Activated CD4-positive, alpha-beta memory T cell treated with anti-CD3 and anti-CD28 coated beads, Interleukin-2, amount 10 ng/mL, durations not matched to agents 7 days and 5 days (primary cell): ENCODE data around the gene COL9A3. TPM values are rescaled to one million over a fixed set of nuclear protein-coding genes. Genes with fewer than 3 reads are reported as not detected.
A peak's percentile ranks its signal among the peaks of the same experiment; 100 is the strongest.

Experiments
- CTCF ChIA-PET: fragments of 350-600 bp; sonication (Branson Sonifier 250); formaldehyde crosslinking; loops from one replicate; lab custom pipeline; 2021; ENCODE audit warnings: antibody characterized with exemption, inconsistent platforms; lab: Charles Lee
- POLR2A ChIA-PET: fragments of 350-600 bp; sonication (Branson Sonifier 250); formaldehyde crosslinking; loops from one replicate; lab custom pipeline; 2021; ENCODE audit warnings: antibody characterized with exemption; lab: Charles Lee
- DNase-seq: peaks from one replicate; pipeline ENCODE4 v3.0.0-alpha.2; 2020
- H3K27ac Mint-ChIP-seq: one replicate; pipeline ENCODE4 v1.8.0; 2021; ENCODE audit warnings: mild to moderate bottlenecking, mixed read lengths
- H3K27me3 Mint-ChIP-seq: one replicate; pipeline ENCODE4 v1.8.0; 2021; ENCODE audit warnings: mixed read lengths
- H3K36me3 Mint-ChIP-seq: one replicate; pipeline ENCODE4 v1.8.0; 2021; ENCODE audit warnings: low read depth, mixed read lengths
- H3K4me1 Mint-ChIP-seq: one replicate; pipeline ENCODE4 v1.8.0; 2021; ENCODE audit warnings: mixed read lengths
- H3K4me3 Mint-ChIP-seq: one replicate; pipeline ENCODE4 v1.8.0; 2021; ENCODE audit warnings: mild to moderate bottlenecking, mixed read lengths
- H3K9me3 Mint-ChIP-seq: one replicate; pipeline ENCODE4 v1.8.0; 2021; ENCODE audit warnings: mixed read lengths
- total RNA-seq, 2 experiments: library from RNA; stranded (reverse); gene quantifications; one replicate each; pipeline ENCODE4 v1.2.3, GENCODE V29; 2021

COL9A3 gene
- total RNA-seq, 2 experiments from 2014 or later, result not detected

DNA sequence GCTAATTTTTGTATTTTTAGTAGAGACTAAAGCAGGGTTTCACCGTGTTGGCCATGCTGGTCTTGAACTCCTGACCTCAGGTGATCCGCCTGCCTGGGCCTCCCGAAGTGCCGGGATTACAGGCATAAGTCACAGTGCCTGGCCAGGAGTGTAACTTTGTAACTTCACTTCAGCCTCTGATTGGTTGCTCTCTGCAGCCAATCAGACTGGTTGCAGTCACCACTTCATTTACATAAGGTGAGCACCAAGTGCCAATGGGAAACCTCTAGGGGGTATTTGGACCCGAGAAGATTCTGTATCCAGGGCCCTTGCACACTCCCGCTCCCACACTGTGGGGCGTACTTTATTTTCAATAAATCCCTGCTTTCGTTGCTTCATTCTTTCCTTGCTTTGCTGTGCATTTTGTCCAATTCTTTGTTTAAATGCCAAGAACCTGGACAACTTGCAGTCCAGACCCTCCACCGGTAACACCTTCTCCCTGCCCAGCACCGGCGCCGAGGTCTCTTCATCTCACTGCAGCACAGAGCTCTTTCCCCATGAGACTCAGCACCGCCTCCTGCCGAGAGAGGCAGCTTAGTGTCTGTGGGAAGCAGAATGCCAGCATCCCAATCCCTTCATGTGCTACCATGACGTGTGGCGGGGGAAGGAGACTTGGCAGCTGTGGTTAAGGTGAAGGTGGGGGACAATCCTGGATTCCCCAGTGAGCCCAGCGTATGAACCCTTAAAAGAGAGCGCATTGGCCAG lies 34.5 kb upstream of the COL9A3 start:
- POLR2A ChIA-PET, result interaction anchor here (0.8 to 0.9 kb wide), 2 partner anchors 12 to 43 kb away, joined by 4 to 5 read pairs; no protein-coding TSS in a partner anchor
- DNase-seq, result no peak
- CTCF ChIA-PET, result interaction anchor here (1.5 to 1.7 kb wide), 2 partner anchors 9 to 12 kb away, joined by 7 to 9 read pairs; no protein-coding TSS in a partner anchor
- no peak overlapping the region for H3K4me3 Mint-ChIP-seq
- peaks cover 13% of the 10 kb centered on the region for H3K4me1 Mint-ChIP-seq
- no peak overlapping the region for H3K27ac Mint-ChIP-seq
- no peaks in the 10 kb centered on the region for H3K27me3 Mint-ChIP-seq
- peaks cover under 1% of the 10 kb centered on the region for H3K9me3 Mint-ChIP-seq
- H3K36me3 Mint-ChIP-seq, result no peaks in the 10 kb centered on the region

GRCh38 chr20:62782893-62783278 lies 34.0 kb upstream of the COL9A3 start:
- Mint-ChIP-seq H3K27me3 (no peaks in the 10 kb centered on the region), H3K36me3 (no peaks in the 10 kb centered on the region), H3K27ac (no peak overlapping the region), H3K4me3 (no peak overlapping the region), H3K9me3 (no peaks in the 10 kb centered on the region), H3K4me1 (peaks cover 14% of the 10 kb centered on the region)
- CTCF ChIA-PET, result interaction anchor here (1.5 to 1.7 kb wide), 2 partner anchors 9 to 11 kb away, joined by 7 to 9 read pairs; no protein-coding TSS in a partner anchor
- DNase-seq, result no peak
- POLR2A ChIA-PET, result interaction anchor here (0.8 to 0.9 kb wide), 2 partner anchors 11 to 43 kb away, joined by 4 to 5 read pairs; no protein-coding TSS in a partner anchor

GRCh38 chr20:62784497-62784896 lies 32.4 kb upstream of the COL9A3 start:
- H3K9me3 Mint-ChIP-seq, result no peaks in the 10 kb centered on the region
- peaks cover 5% of the 10 kb centered on the region for H3K27me3 Mint-ChIP-seq
- H3K27ac Mint-ChIP-seq, result no peak overlapping the region
- ChIA-PET CTCF (no interaction called here), POLR2A (interaction anchor here (0.6 kb wide), 1 partner anchor 54 kb away, joined by 3 read pairs; no protein-coding TSS in a partner anchor)
- DNase-seq, result no peak
- no peak overlapping the region for H3K4me3 Mint-ChIP-seq
- H3K4me1 Mint-ChIP-seq, result peaks cover 7% of the 10 kb centered on the region
- no peaks in the 10 kb centered on the region for H3K36me3 Mint-ChIP-seq

DNA sequence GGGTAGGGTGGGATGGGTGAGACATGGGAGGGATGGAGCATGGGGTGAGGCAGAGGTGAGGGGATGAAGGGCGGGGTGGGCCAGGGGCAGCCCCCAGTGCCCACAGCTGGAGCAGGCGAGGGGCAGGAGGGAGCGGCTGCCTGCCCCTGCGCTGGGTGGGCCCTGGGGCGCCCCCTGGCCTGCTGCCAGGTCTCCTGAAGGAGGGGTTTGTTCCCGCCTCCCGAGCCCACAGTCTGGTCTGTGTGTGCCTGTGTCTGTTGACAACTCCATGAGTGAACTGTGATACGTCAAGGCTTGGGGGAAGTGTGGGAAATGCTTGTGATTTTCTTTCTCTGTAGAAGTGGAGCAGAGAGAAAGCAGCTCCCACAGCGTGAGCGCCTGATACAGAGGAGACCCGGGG lies 31.5 kb upstream of the COL9A3 start:
- no peak for DNase-seq
- H3K9me3 Mint-ChIP-seq, result no peaks in the 10 kb centered on the region
- H3K27me3 Mint-ChIP-seq, result peaks cover 6% of the 10 kb centered on the region
- no peaks in the 10 kb centered on the region for H3K36me3 Mint-ChIP-seq
- H3K4me1 Mint-ChIP-seq, result peaks cover 7% of the 10 kb centered on the region
- ChIA-PET CTCF (interaction anchor here (1.3 kb wide), 1 partner anchor 169 kb away, joined by 3 read pairs; no protein-coding TSS in a partner anchor), POLR2A (interaction anchor here (1.4 kb wide), 1 partner anchor 9 kb away, joined by 5 read pairs; no protein-coding TSS in a partner anchor)
- no peak overlapping the region for H3K4me3 Mint-ChIP-seq
- no peak overlapping the region for H3K27ac Mint-ChIP-seq

- DNase-seq, result no peak
- no peak overlapping the region for H3K4me3 Mint-ChIP-seq
- H3K27me3 Mint-ChIP-seq, result peaks cover 8% of the 10 kb centered on the region
- ChIA-PET POLR2A (interaction anchor here (1.4 kb wide), 1 partner anchor 8 kb away, joined by 5 read pairs; no protein-coding TSS in a partner anchor), CTCF (interaction anchor here (1.3 kb wide), 1 partner anchor 170 kb away, joined by 3 read pairs; no protein-coding TSS in a partner anchor)
- H3K27ac Mint-ChIP-seq, result no peak overlapping the region
- H3K36me3 Mint-ChIP-seq, result no peaks in the 10 kb centered on the region
- H3K9me3 Mint-ChIP-seq, result no peaks in the 10 kb centered on the region
- H3K4me1 Mint-ChIP-seq, result peaks cover 8% of the 10 kb centered on the region
Observed at GRCh38 chr20:62786157-62786556, 30.7 kb upstream of the COL9A3 start.

DNA sequence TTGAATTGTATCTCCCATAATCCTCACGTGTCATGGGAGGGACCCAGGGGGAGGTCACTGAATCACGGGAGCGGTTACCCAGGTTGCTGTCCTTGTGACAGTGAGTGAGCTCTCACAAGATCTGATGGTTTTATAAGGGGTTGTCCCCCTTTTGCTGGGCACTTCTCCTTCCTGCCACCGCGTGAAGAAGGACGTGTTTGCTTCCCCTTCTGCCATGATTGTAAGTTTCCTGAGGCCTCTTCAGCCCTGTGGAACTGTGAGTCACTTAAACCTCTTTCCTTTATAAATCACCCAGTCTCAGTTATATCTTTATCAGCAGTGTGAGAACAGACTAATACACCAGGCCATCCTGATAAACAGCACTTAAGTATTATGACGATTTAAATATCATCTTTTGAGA lies 29.5 kb upstream of the COL9A3 start:
- no peak overlapping the region for H3K4me3 Mint-ChIP-seq
- H3K27me3 Mint-ChIP-seq, result peaks cover 8% of the 10 kb centered on the region
- DNase-seq, result no peak
- peaks cover 13% of the 10 kb centered on the region for H3K4me1 Mint-ChIP-seq
- no peaks in the 10 kb centered on the region for H3K9me3 Mint-ChIP-seq
- no peak overlapping the region for H3K27ac Mint-ChIP-seq
- H3K36me3 Mint-ChIP-seq, result no peaks in the 10 kb centered on the region
- ChIA-PET CTCF (no interaction called here), POLR2A (interaction anchor here (1.3 kb wide), 1 partner anchor 48 kb away, joined by 3 read pairs; no protein-coding TSS in a partner anchor)

DNA sequence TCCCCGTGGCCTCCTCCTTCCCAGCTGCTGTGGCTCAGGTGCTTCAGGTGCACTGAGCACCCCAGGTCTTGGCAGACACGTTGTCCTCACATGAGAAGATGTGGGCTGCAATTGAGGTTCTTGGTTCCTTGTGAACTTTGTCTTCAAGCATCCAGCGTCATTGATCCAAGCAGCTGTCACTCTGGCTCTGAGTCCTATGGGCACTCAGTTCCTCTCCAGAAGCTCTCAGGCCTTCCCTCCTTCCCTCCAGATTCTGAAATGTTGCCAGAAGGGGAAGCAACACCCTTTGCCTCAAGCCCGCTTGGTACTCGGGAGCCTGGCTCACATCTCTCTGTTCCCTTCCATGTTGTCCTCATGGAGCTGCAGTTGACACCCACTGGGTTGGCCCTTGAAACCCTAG lies 29.0 kb upstream of the COL9A3 start:
- Mint-ChIP-seq H3K27ac (no peak overlapping the region), H3K9me3 (no peaks in the 10 kb centered on the region), H3K27me3 (peaks cover 8% of the 10 kb centered on the region), H3K4me3 (no peak overlapping the region), H3K36me3 (no peaks in the 10 kb centered on the region), H3K4me1 (peaks cover 15% of the 10 kb centered on the region)
- no peak for DNase-seq
- POLR2A ChIA-PET, result interaction anchor here (1.3 kb wide), 1 partner anchor 48 kb away, joined by 3 read pairs; no protein-coding TSS in a partner anchor
- CTCF ChIA-PET, result interaction anchor here (0.9 to 2.2 kb wide), 3 partner anchors 118 to 288 kb away, joined by 3 to 7 read pairs (median 6); no protein-coding TSS in a partner anchor

DNA sequence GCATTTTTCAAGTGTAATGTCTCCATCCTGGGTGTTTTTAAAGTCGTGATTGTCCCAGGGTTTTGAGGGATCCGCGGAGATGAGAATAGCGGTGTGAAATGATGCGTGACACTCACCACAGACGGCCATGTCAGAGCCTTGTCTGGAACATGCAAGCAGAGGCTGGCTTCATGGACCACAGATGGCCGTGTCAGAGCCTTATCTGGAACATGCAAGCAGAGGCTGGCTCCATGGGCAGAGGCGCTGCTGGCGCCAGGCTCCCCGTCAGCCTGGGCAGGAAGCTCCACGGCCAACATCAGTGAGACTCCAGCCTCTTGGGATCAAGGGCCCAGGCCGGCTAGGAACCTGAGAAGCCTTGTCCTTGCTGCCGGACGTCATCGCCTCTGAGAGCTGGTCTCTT lies 28.2 kb upstream of the COL9A3 start:
- Mint-ChIP-seq H3K27me3 (peaks cover 8% of the 10 kb centered on the region), H3K9me3 (no peaks in the 10 kb centered on the region), H3K4me1 (peaks cover 21% of the 10 kb centered on the region), H3K36me3 (no peaks in the 10 kb centered on the region), H3K4me3 (no peak overlapping the region), H3K27ac (no peak overlapping the region)
- CTCF ChIA-PET, result interaction anchor here (0.9 to 2.2 kb wide), 3 partner anchors 119 to 289 kb away, joined by 3 to 7 read pairs (median 6); no protein-coding TSS in a partner anchor
- POLR2A ChIA-PET, result no interaction called here
- no peak for DNase-seq

GRCh38 chr20:62790075-62790474 lies 26.8 kb upstream of the COL9A3 start:
- no peaks in the 10 kb centered on the region for H3K9me3 Mint-ChIP-seq
- peaks cover 28% of the 10 kb centered on the region for H3K4me1 Mint-ChIP-seq
- POLR2A ChIA-PET, result interaction anchor here (2.1 kb wide), 1 partner anchor 50 kb away, joined by 11 read pairs; no protein-coding TSS in a partner anchor
- peaks cover 8% of the 10 kb centered on the region for H3K27me3 Mint-ChIP-seq
- no peaks in the 10 kb centered on the region for H3K36me3 Mint-ChIP-seq
- H3K4me3 Mint-ChIP-seq, result no peak overlapping the region
- CTCF ChIA-PET, result interaction anchor here (1.1 to 2.9 kb wide), 3 partner anchors 104 to 291 kb away, joined by 3 to 10 read pairs (median 7); no protein-coding TSS in a partner anchor
- H3K27ac Mint-ChIP-seq, result no peak overlapping the region
- DNase-seq, result no peak

- ChIA-PET POLR2A (interaction anchor here (1.0 to 2.1 kb wide), 3 partner anchors 140 to 405 kb away, joined by 3 to 7 read pairs (median 3); partner anchors contain the start of gene RPS21), CTCF (interaction anchor here (0.8 to 4.6 kb wide), 20 partner anchors 9 to 381 kb away, joined by 3 to 24 read pairs (median 5); partner anchors contain the start of genes OGFR and SLCO4A1)
- DNase-seq, result peak; percentile 82
- H3K36me3 Mint-ChIP-seq, result no peaks in the 10 kb centered on the region
- H3K4me1 Mint-ChIP-seq, result peaks cover 31% of the 10 kb centered on the region
- H3K27me3 Mint-ChIP-seq, result peaks cover 8% of the 10 kb centered on the region
- no peak overlapping the region for H3K27ac Mint-ChIP-seq
- no peaks in the 10 kb centered on the region for H3K9me3 Mint-ChIP-seq
- H3K4me3 Mint-ChIP-seq, result no peak overlapping the region
Observed at GRCh38 chr20:62791301-62792181, 25.3 kb upstream of the COL9A3 start.

GRCh38 chr20:62792182-62792939 lies 24.5 kb upstream of the COL9A3 start:
- ChIA-PET CTCF (interaction anchor here (0.8 to 4.6 kb wide), 18 partner anchors 10 to 382 kb away, joined by 3 to 24 read pairs (median 6); partner anchors contain the start of genes OGFR and SLCO4A1), POLR2A (interaction anchor here (0.8 to 2.1 kb wide), 4 partner anchors 141 to 405 kb away, joined by 3 to 7 read pairs (median 4); partner anchors contain the start of genes RPS21 and SLCO4A1)
- Mint-ChIP-seq H3K36me3 (no peaks in the 10 kb centered on the region), H3K27me3 (peaks cover 8% of the 10 kb centered on the region), H3K4me3 (peak overlapping the region; percentile 22), H3K9me3 (no peaks in the 10 kb centered on the region), H3K4me1 (peaks cover 32% of the 10 kb centered on the region), H3K27ac (peak overlapping the region; percentile 61)
- DNase-seq, result no peak
